GM12878 (cell line): ENCODE data around the gene FNDC11. TPM values are rescaled to one million over a fixed set of nuclear protein-coding genes. Genes with fewer than 3 reads are reported as not detected.

ENCODE experiments used
- ATAC-seq: fragments of 200-7000 bp; cut with Tn5 transposase; 3 replicates; pipeline ENCODE4 v1.9.1; 2020; ENCODE audit warnings: mild to moderate bottlenecking, moderate library complexity
- BruUV-seq: library from RNA; stranded (reverse); fragments of 400-500 nt; replicated peaks from 2 replicates; lab custom pipeline; 2021; lab: Mats Ljungman, UMichigan
- CTCF ChIA-PET: fragments of 300-600 bp; sonication (Branson Sonifier 250); formaldehyde crosslinking; extraction: SDS; loops from one replicate; lab custom pipeline; 2021; ENCODE audit warnings: inconsistent platforms; lab: Yijun Ruan, JAX
- POLR2A ChIA-PET: fragments of 350-600 bp; formaldehyde crosslinking; extraction: SDS; loops from one replicate; lab custom pipeline; 2021; ENCODE audit warnings: inconsistent platforms; lab: Charles Lee
- RAD21 ChIA-PET: fragments of 300-600 bp; sonication (Branson Sonifier 250); formaldehyde crosslinking; loops from one replicate; lab custom pipeline; 2023; ENCODE audit warnings: antibody characterized with exemption; ENCODE audit not compliant: unreplicated experiment; lab: Charles Lee
- SMC1A ChIA-PET: fragments of 300-600 bp; sonication (Branson Sonifier 250); formaldehyde crosslinking; loops from one replicate; lab custom pipeline; 2023; ENCODE audit not compliant: unreplicated experiment, uncharacterized antibody; lab: Charles Lee
- DNase-seq: peaks from one replicate; pipeline ENCODE4 v3.0.0-alpha.2; 2011; ENCODE audit warnings: low read depth, low spot score
- FAIRE-seq: peaks from 3 replicates; lab custom pipeline; 2011; peaks lifted over from hg19 to GRCh38; lab: Jason Lieb, UNC
- H2AFZ ChIP-seq: 2 replicates; pipeline ENCODE4 v1.6.0; 2011; ENCODE audit warnings: low read depth, low read length, control low read depth; ENCODE audit not compliant: control insufficient read depth
- H3K27ac ChIP-seq: 2 replicates; pipeline ENCODE4 v1.5.1; 2011; ENCODE audit warnings: control low read depth; ENCODE audit not compliant: control insufficient read depth, insufficient read depth
- H3K27me3 ChIP-seq, 2 experiments: replicated peaks in 1 of 2; 2 replicates each; pipeline versions ENCODE4 v1.6.0 to v1.6.1; 2011; ENCODE audit warnings: low read length in 1 of 2; ENCODE audit not compliant: control insufficient read depth in 2 of 2, insufficient read depth in 2 of 2
- H3K36me3 ChIP-seq, 2 experiments: 2 replicates each; pipeline ENCODE4 v1.5.1; 2011; ENCODE audit warnings: low read length in 1 of 2; ENCODE audit not compliant: control insufficient read depth in 2 of 2, insufficient read depth in 2 of 2
- H3K4me1 ChIP-seq: 2 replicates; pipeline ENCODE4 v1.6.1; 2011; ENCODE audit warnings: mild to moderate bottlenecking, low read length, moderate library complexity, mixed read lengths; ENCODE audit not compliant: control insufficient read depth, insufficient read depth
- H3K4me2 ChIP-seq: 2 replicates; pipeline ENCODE4 v1.6.0; 2011; ENCODE audit warnings: control low read depth; ENCODE audit not compliant: control insufficient read depth, insufficient read depth
- H3K4me3 ChIP-seq: fragments of 200-600 bp; sonication (generic); 2 replicates; pipeline ENCODE4 v1.5.1; 2016
- H3K79me2 ChIP-seq: 2 replicates; pipeline ENCODE4 v1.6.0; 2011; ENCODE audit warnings: low read length; ENCODE audit not compliant: control insufficient read depth, insufficient read depth
- H3K9ac ChIP-seq: 2 replicates; pipeline ENCODE4 v1.8.0; 2011; ENCODE audit warnings: low read length, control low read depth, mixed read lengths; ENCODE audit not compliant: control insufficient read depth, insufficient read depth
- H3K9me3 ChIP-seq: replicated peaks from 3 replicates; pipeline ENCODE4 v1.5.1; 2011; ENCODE audit warnings: mild to moderate bottlenecking, low read length; ENCODE audit not compliant: control insufficient read depth, insufficient read depth
- H4K20me1 ChIP-seq: 2 replicates; pipeline ENCODE4 v1.6.0; 2011; ENCODE audit not compliant: control insufficient read depth, insufficient read depth
- BCLAF1 ChIP-seq: fragments of 450-650 bp; IDR thresholded peaks from 2 replicates; pipeline ENCODE4 v1.6.1; 2017; ENCODE audit warnings: antibody characterized with exemption, mild to moderate bottlenecking, moderate library complexity
- E4F1 ChIP-seq: fragments of 450-650 bp; IDR thresholded peaks from 2 replicates; pipeline ENCODE4 v1.6.1; 2018; ENCODE audit warnings: borderline replicate concordance, mild to moderate bottlenecking; ENCODE audit not compliant: partially characterized antibody
- FOXK2 ChIP-seq: fragments of 450-650 bp; IDR thresholded peaks from 2 replicates; pipeline ENCODE4 v1.6.1; 2017; ENCODE audit warnings: mild to moderate bottlenecking, moderate library complexity
- KAT2A ChIP-seq: conservative IDR thresholded peaks from 2 replicates; pipeline ENCODE4 v1.6.1; 2011; ENCODE audit warnings: low read depth, low read length; ENCODE audit not compliant: control insufficient read depth
- MEF2B ChIP-seq: fragments of 450-650 bp; IDR thresholded peaks from 2 replicates; pipeline ENCODE4 v1.6.1; 2018; ENCODE audit warnings: mild to moderate bottlenecking, moderate library complexity; ENCODE audit not compliant: partially characterized antibody, poor library complexity, severe bottlenecking
- MTA3 ChIP-seq: IDR thresholded peaks from 2 replicates; pipeline ENCODE4 v1.6.1; 2012; ENCODE audit warnings: low read length, inconsistent platforms, borderline replicate concordance
- NFYA ChIP-seq: IDR thresholded peaks from 2 replicates; pipeline ENCODE4 v1.6.1; 2011; ENCODE audit warnings: low read depth, mild to moderate bottlenecking, low read length, improper control_type of control experiment, borderline replicate concordance
- NR2F1 ChIP-seq: fragments of 450-650 bp; conservative IDR thresholded peaks from 2 replicates; pipeline ENCODE4 v1.6.1; 2017; ENCODE audit warnings: mild to moderate bottlenecking
- RBBP5 ChIP-seq: fragments of 200-600 bp; sonication (generic); conservative IDR thresholded peaks from 2 replicates; pipeline ENCODE4 v1.6.1; 2016
- RUNX3 ChIP-seq: IDR thresholded peaks from 2 replicates; pipeline ENCODE4 v1.6.1; 2012; ENCODE audit warnings: low read length, inconsistent platforms
- SREBF2 ChIP-seq: IDR thresholded peaks from 2 replicates; pipeline ENCODE4 v1.6.1; 2012; ENCODE audit warnings: mild to moderate bottlenecking, low read length
- TCF12 ChIP-seq: IDR thresholded peaks from 2 replicates; pipeline ENCODE4 v1.6.1; 2011; ENCODE audit warnings: low read depth, mild to moderate bottlenecking, low read length
- TCF7 ChIP-seq: IDR thresholded peaks from 2 replicates; pipeline ENCODE4 v1.6.1; 2014; ENCODE audit warnings: antibody characterized with exemption, borderline replicate concordance
- ZSCAN29 ChIP-seq: fragments of 450-650 bp; IDR thresholded peaks from 2 replicates; pipeline ENCODE4 v1.6.1; 2017; ENCODE audit warnings: mild to moderate bottlenecking, moderate library complexity
- WGBS: methylation state at CpG from one replicate; pipeline ENCODE4 v1.1.6; 2016; ENCODE audit warnings: low lambda C conversion rate; ENCODE audit not compliant: insufficient replicate concordance, insufficient coverage; ENCODE audit errors: missing lambda C conversion rate; 5-methylcytosine and 5-hydroxymethylcytosine counted together
- in situ Hi-C: fragments of 300-500 bp; cut with MboI; formaldehyde crosslinking; loops from 9 replicates; pipeline ENCODE4 v1.14.3; 2018; ENCODE audit warnings: mixed read lengths
- intact Hi-C: fragments of 100-400 bp; cut with micrococcal nuclease; formaldehyde crosslinking; loops from one replicate; pipeline ENCODE4 v1.14.2; 2022; ENCODE audit not compliant: unreplicated experiment
- polyA plus RNA-seq, 11 experiments: library from polyadenylated mRNA; depleted of rRNA in 4 of 11; unstranded in 6 of 11; stranded (reverse) in 5 of 11; fragments of >200 nt; fragmentation: Nextera tagmentation in 4 of 11; fragmentation: Illumina TruSeq in 1 of 11; extraction: Ambion mirVana in 4 of 11; extraction: Trizol in 1 of 11; gene quantifications; 1 replicate in 1 of 11; 2 replicates in 10 of 11; pipeline versions ENCODE4 v1.2.1 to v1.2.3, GENCODE V29; 2011 to 2016; ENCODE audit warnings: inconsistent platforms in 2 of 11, missing spikeins in 2 of 11, low read depth in 1 of 11
- total RNA-seq, 4 experiments: library from RNA; depleted of rRNA in 3 of 4; stranded (reverse); fragments of >200 nt in 3 of 4; fragmentation: Illumina TruSeq in 1 of 4; extraction: Trizol in 1 of 4; gene quantifications; 2 replicates each; pipeline versions ENCODE4 v1.2.1 to v1.2.3, GENCODE V29; 2013 to 2021
- TF ChIP-seq, protein P1 (sequence below): fragments of 450-650 bp; IDR thresholded peaks from 2 replicates; pipeline ENCODE4 v1.6.1; 2016; ENCODE audit warnings: mild to moderate bottlenecking
- TF ChIP-seq, protein P2 (sequence below): IDR thresholded peaks from 2 replicates; pipeline ENCODE4 v1.6.1; 2011; ENCODE audit warnings: borderline replicate concordance, low read depth, mild to moderate bottlenecking, moderate library complexity, low read length; ENCODE audit not compliant: insufficient read depth, poor library complexity, severe bottlenecking

FNDC11 gene
- total and polyA plus RNA-seq, 10 of the 15 experiments (the other 5 are each of a cell fraction or from before 2014, with no cell fraction given) = 0.09 to 0.72 (median 0.34) TPM; not detected in 2

- Histone ChIP-seq H2AFZ (no peak overlapping the region), H3K4me3 (no peak overlapping the region), H4K20me1 (no peaks in the 10 kb centered on the region), H3K27me3 (no peaks in the 10 kb centered on the region), H3K27ac (no peak overlapping the region), H3K4me2 (no peak overlapping the region), H3K79me2 (no peaks in the 10 kb centered on the region), H3K4me1 (no peaks in the 10 kb centered on the region), H3K9me3 (no peaks in the 10 kb centered on the region), H3K36me3 (peaks cover 4 to 7% of the 10 kb centered on the region in 2 experiments; a peak in 3 of 4 replicates), H3K9ac (no peak overlapping the region)
- SMC1A ChIA-PET = no interaction called here
- no peak for ATAC-seq
- POLR2A ChIA-PET = no interaction called here
- no TSS peak for BruUV-seq
- no peak for TF ChIP-seq MEF2B
- no peak for TF ChIP-seq SREBF2
- TF ChIP-seq RBBP5 = no peak
- TF ChIP-seq KAT2A = no peak
- no peak for TF ChIP-seq TCF12
- TF ChIP-seq, protein P1, sequence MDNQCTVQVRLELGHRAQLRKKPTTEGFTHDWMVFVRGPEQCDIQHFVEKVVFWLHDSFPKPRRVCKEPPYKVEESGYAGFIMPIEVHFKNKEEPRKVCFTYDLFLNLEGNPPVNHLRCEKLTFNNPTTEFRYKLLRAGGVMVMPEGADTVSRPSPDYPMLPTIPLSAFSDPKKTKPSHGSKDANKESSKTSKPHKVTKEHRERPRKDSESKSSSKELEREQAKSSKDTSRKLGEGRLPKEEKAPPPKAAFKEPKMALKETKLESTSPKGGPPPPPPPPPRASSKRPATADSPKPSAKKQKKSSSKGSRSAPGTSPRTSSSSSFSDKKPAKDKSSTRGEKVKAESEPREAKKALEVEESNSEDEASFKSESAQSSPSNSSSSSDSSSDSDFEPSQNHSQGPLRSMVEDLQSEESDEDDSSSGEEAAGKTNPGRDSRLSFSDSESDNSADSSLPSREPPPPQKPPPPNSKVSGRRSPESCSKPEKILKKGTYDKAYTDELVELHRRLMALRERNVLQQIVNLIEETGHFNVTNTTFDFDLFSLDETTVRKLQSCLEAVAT = no peak
- TF ChIP-seq BCLAF1 = no peak
- TF ChIP-seq TCF7 = no peak
- no peak for TF ChIP-seq NFYA
- TF ChIP-seq ZSCAN29 = no peak
- TF ChIP-seq, protein P2, sequence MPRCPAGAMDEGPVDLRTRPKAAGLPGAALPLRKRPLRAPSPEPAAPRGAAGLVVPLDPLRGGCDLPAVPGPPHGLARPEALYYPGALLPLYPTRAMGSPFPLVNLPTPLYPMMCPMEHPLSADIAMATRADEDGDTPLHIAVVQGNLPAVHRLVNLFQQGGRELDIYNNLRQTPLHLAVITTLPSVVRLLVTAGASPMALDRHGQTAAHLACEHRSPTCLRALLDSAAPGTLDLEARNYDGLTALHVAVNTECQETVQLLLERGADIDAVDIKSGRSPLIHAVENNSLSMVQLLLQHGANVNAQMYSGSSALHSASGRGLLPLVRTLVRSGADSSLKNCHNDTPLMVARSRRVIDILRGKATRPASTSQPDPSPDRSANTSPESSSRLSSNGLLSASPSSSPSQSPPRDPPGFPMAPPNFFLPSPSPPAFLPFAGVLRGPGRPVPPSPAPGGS = no peak
- TF ChIP-seq MTA3 = no peak
- no peak for TF ChIP-seq RUNX3
- no peak for TF ChIP-seq E4F1
- no peak for TF ChIP-seq NR2F1
- TF ChIP-seq FOXK2 = no peak
- in situ Hi-C loops (no loop called here), intact Hi-C loops (no loop called here)
- 92% methylated on average over 28 of the region's 28 CpGs for WGBS
- no peak for DNase-seq
- CTCF ChIA-PET = no interaction called here
- FAIRE-seq = no peak
- RAD21 ChIA-PET = no interaction called here
Observed at GRCh38 chr20:63591786-63592355, 37.9 kb downstream of the FNDC11 start.
